ENCODE measurements around the gene EVA1B. TPM values are rescaled to one million over a fixed set of nuclear protein-coding genes. Genes with fewer than 3 reads are reported as not detected.

Gene EVA1B
- total RNA-seq, 1 experiment from 2014 or later: 25.1 TPM

DNA sequence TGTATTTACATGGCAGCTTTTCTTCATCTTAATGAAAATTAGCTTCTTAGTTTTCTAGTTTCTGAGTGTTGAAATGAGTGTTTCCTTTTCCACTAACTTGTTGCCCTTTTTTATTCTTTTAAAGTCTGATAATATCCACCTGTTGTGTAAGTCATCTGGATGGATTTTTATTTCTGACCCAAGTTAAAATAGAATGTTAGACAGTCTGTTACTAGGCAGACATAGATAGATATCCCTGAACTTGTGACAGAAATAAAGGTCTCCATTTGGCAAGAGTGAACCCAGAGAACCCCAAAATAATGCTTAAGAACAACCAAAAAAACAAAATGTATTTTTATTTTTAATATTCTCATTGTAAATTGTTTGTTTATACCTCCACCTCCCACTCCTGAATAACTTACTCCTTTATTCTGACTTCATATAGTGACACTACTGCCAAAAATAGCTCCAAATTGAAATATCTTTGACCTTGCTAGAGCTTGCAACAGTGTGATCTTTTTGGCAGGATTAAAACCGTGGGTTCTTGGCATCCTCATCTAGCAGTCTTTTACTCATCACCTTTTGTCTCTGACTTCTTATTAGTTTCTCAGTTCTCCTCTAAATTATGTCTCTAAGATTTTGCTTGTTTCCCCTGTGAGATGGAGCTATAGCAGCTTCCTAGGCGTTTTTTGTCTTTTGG is 44.2 kb downstream of the EVA1B start:
- Histone ChIP-seq H3K9me2 (ENCODE audit: insufficient read depth) (no peaks in the 10 kb centered on the region), H3K4me3 (replicated peaks in 1 of 2; ENCODE audit: low read depth in 1 of 2, low read length in 2 of 2) (no peak overlapping the region), H3K27me3 (ENCODE audit: insufficient read depth, low read length) (no peaks in the 10 kb centered on the region), H3K9ac (ENCODE audit: low read length) (no peak overlapping the region), H4K20me1 (ENCODE audit: insufficient read depth) (no peaks in the 10 kb centered on the region), H3K27ac (ENCODE audit: low read depth, low read length) (no peak overlapping the region), H3K79me2 (ENCODE audit: insufficient read depth, low read length) (peaks cover 73% of the 10 kb centered on the region), H3K9me3 (ENCODE audit: control insufficient read depth in 1 of 2, insufficient read depth in 1 of 2, low read depth in 1 of 2, low read length in 2 of 2) (no peaks in the 10 kb centered on the region), H3K4me2 (ENCODE audit: low read length) (no peak overlapping the region), H2AFZ (ENCODE audit: low read depth, low read length, poor library complexity, severe bottlenecking) (no peak overlapping the region), H3K4me1 (ENCODE audit: control insufficient read depth in 1 of 2, insufficient read depth in 2 of 2, low read length in 2 of 2) (no peaks in the 10 kb centered on the region), H3K36me3 (ENCODE audit: control insufficient read depth in 1 of 2, insufficient read depth in 2 of 2, low read length in 2 of 2) (peaks cover 15 to 20% of the 10 kb centered on the region in 2 experiments)
- BruUV-seq (replicated peaks): no TSS peak
- ATAC-seq: no peak
- DNase-seq (ENCODE audit: low read depth, low spot score): no peak
- intact Hi-C loops (cut with micrococcal nuclease): no loop called here
- ChIA-PET POLR2A (no interaction called here), RAD21 (ENCODE audit: low non-redundant PET in 1 of 2, low total read pairs in 2 of 2, uncharacterized antibody in 2 of 2, unreplicated experiment in 2 of 2) (no interaction called here), CTCF (interaction anchor here (0.6 to 1.6 kb wide), 2 partner anchors 130 to 195 kb away, joined by 4 read pairs; partner anchors contain the start of genes TEKT2 and TRAPPC3)
- TF ChIP-seq JUND (IDR thresholded peaks at IDR 0.05) (no peak), POLR2AphosphoS5 (IDR thresholded peaks at IDR 0.05; ENCODE audit: low read depth, low read length) (no peak), SRF (IDR thresholded peaks at IDR 0.05; ENCODE audit: low read depth) (no peak), SIN3A (IDR thresholded peaks at IDR 0.05; ENCODE audit: low read depth) (no peak), CBX3 (IDR thresholded peaks at IDR 0.05; ENCODE audit: low read depth) (no peak), ZNF274 (IDR thresholded peaks at IDR 0.05; ENCODE audit: low read depth, low read length) (no peak), EZH2phosphoT487 (IDR thresholded peaks at IDR 0.05; ENCODE audit: borderline replicate concordance) (no peak), CEBPB (IDR thresholded peaks at IDR 0.05; ENCODE audit: low read depth) (no peak), POLR2A (IDR thresholded peaks at IDR 0.05; ENCODE audit: borderline replicate concordance, extremely low read depth, insufficient read depth, insufficient read length) (no peak), SP1 (IDR thresholded peaks at IDR 0.05; ENCODE audit: low read depth) (no peak), EGR1 (IDR thresholded peaks at IDR 0.05; ENCODE audit: low read depth) (no peak)
- TF ChIP-seq, protein P1, sequence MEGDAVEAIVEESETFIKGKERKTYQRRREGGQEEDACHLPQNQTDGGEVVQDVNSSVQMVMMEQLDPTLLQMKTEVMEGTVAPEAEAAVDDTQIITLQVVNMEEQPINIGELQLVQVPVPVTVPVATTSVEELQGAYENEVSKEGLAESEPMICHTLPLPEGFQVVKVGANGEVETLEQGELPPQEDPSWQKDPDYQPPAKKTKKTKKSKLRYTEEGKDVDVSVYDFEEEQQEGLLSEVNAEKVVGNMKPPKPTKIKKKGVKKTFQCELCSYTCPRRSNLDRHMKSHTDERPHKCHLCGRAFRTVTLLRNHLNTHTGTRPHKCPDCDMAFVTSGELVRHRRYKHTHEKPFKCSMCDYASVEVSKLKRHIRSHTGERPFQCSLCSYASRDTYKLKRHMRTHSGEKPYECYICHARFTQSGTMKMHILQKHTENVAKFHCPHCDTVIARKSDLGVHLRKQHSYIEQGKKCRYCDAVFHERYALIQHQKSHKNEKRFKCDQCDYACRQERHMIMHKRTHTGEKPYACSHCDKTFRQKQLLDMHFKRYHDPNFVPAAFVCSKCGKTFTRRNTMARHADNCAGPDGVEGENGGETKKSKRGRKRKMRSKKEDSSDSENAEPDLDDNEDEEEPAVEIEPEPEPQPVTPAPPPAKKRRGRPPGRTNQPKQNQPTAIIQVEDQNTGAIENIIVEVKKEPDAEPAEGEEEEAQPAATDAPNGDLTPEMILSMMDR (IDR thresholded peaks at IDR 0.05 in 2 of 3, conservative IDR thresholded peaks at IDR 0.05 in 1 of 3; ENCODE audit: borderline replicate concordance in 1 of 3, insufficient read depth in 1 of 3, low read depth in 2 of 3, low read length in 2 of 3): no peak
- TF ChIP-seq, protein P2, sequence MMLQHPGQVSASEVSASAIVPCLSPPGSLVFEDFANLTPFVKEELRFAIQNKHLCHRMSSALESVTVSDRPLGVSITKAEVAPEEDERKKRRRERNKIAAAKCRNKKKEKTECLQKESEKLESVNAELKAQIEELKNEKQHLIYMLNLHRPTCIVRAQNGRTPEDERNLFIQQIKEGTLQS (IDR thresholded peaks at IDR 0.05): no peak
- TF ChIP-seq, protein P3, sequence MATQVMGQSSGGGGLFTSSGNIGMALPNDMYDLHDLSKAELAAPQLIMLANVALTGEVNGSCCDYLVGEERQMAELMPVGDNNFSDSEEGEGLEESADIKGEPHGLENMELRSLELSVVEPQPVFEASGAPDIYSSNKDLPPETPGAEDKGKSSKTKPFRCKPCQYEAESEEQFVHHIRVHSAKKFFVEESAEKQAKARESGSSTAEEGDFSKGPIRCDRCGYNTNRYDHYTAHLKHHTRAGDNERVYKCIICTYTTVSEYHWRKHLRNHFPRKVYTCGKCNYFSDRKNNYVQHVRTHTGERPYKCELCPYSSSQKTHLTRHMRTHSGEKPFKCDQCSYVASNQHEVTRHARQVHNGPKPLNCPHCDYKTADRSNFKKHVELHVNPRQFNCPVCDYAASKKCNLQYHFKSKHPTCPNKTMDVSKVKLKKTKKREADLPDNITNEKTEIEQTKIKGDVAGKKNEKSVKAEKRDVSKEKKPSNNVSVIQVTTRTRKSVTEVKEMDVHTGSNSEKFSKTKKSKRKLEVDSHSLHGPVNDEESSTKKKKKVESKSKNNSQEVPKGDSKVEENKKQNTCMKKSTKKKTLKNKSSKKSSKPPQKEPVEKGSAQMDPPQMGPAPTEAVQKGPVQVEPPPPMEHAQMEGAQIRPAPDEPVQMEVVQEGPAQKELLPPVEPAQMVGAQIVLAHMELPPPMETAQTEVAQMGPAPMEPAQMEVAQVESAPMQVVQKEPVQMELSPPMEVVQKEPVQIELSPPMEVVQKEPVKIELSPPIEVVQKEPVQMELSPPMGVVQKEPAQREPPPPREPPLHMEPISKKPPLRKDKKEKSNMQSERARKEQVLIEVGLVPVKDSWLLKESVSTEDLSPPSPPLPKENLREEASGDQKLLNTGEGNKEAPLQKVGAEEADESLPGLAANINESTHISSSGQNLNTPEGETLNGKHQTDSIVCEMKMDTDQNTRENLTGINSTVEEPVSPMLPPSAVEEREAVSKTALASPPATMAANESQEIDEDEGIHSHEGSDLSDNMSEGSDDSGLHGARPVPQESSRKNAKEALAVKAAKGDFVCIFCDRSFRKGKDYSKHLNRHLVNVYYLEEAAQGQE (IDR thresholded peaks at IDR 0.05; ENCODE audit: low read depth): no peak
